WTC11 (cell line): Measurements from ENCODE around the gene C1orf35. TPM values are rescaled to one million over a fixed set of nuclear protein-coding genes. Genes with fewer than 3 reads are reported as not detected.
A peak's percentile ranks its signal among the peaks of the same experiment; 100 is the strongest.

Experiments used
- ATAC-seq: fragments of 200-7000 bp; cut with Tn5 transposase; 2 replicates; pipeline ENCODE4 v1.10.0; 2021; ENCODE audit warnings: mild to moderate bottlenecking, moderate library complexity
- CTCF ChIA-PET: fragments of 300-600 bp; sonication (Branson Sonifier 250); formaldehyde crosslinking; loops from one replicate; lab custom pipeline; 2021; ENCODE audit warnings: antibody characterized with exemption; lab: Charles Lee
- POLR2A ChIA-PET: fragments of 350-600 bp; sonication (Branson Sonifier 250); formaldehyde crosslinking; loops from one replicate; lab custom pipeline; 2021; ENCODE audit warnings: antibody characterized with exemption; lab: Charles Lee
- DNase-seq: peaks from one replicate; pipeline ENCODE4 v3.0.0; 2021; ENCODE audit warnings: low spot score
- H3K27ac Mint-ChIP-seq: 2 replicates; pipeline ENCODE4 v1.8.0; 2021; ENCODE audit warnings: mixed read lengths
- H3K27me3 Mint-ChIP-seq: 2 replicates; pipeline ENCODE4 v1.8.0; 2021; ENCODE audit warnings: low read depth, mild to moderate bottlenecking, moderate library complexity, mixed read lengths
- H3K36me3 Mint-ChIP-seq: 2 replicates; pipeline ENCODE4 v1.8.0; 2021; ENCODE audit warnings: mixed read lengths
- H3K4me1 Mint-ChIP-seq: 2 replicates; pipeline ENCODE4 v1.8.0; 2022; ENCODE audit warnings: mixed read lengths
- H3K4me3 Mint-ChIP-seq: 2 replicates; pipeline ENCODE4 v1.8.0; 2021; ENCODE audit warnings: mild to moderate bottlenecking, moderate library complexity, mixed read lengths
- H3K9me3 Mint-ChIP-seq: 2 replicates; pipeline ENCODE4 v1.8.0; 2021; ENCODE audit warnings: mixed read lengths
- ATF6 ChIP-seq: sonication (generic); formaldehyde crosslinking; IDR thresholded peaks from 2 replicates; pipeline ENCODE4 v1.8.1; 2023; ENCODE audit warnings: mild to moderate bottlenecking, missing genetic modification reagents
- CREM ChIP-seq: sonication (generic); formaldehyde crosslinking; IDR thresholded peaks from 2 replicates; pipeline ENCODE4 v1.8.1; 2022; ENCODE audit warnings: mild to moderate bottlenecking, missing genetic modification reagents, moderate library complexity
- EMX1 ChIP-seq: fragments of 250-450 bp; sonication (Bioruptor Pico); IDR thresholded peaks from 2 replicates; pipeline ENCODE4 v1.8.0; 2021; ENCODE audit warnings: mild to moderate bottlenecking
- FOXP4 ChIP-seq: sonication (generic); formaldehyde crosslinking; IDR thresholded peaks from 2 replicates; pipeline ENCODE4 v1.8.0; 2022; ENCODE audit warnings: mild to moderate bottlenecking, missing genetic modification reagents
- GTF2I ChIP-seq: fragments of 250-450 bp; sonication (Bioruptor Pico); conservative IDR thresholded peaks from 2 replicates; pipeline ENCODE4 v1.4.0; 2021; ENCODE audit warnings: mild to moderate bottlenecking
- HMGA2 ChIP-seq: fragments of 250-450 bp; sonication (Bioruptor Pico); IDR thresholded peaks from 2 replicates; pipeline ENCODE4 v1.4.0; 2021; ENCODE audit warnings: mild to moderate bottlenecking, moderate library complexity
- JAZF1 ChIP-seq: fragments of 250-450 bp; sonication (Bioruptor Pico); IDR thresholded peaks from 2 replicates; pipeline ENCODE4 v1.9.0; 2021; ENCODE audit warnings: moderate library complexity, mild to moderate bottlenecking, inconsistent platforms
- KAT7 ChIP-seq: sonication (generic); formaldehyde crosslinking; IDR thresholded peaks from 2 replicates; pipeline ENCODE4 v1.8.1; 2023; ENCODE audit warnings: missing genetic modification reagents, mild to moderate bottlenecking, borderline replicate concordance
- MXD4 ChIP-seq: fragments of 250-450 bp; sonication (Bioruptor Pico); IDR thresholded peaks from 2 replicates; pipeline ENCODE4 v1.8.0; 2021; ENCODE audit warnings: mild to moderate bottlenecking, moderate library complexity, borderline replicate concordance
- MYBL2 ChIP-seq: sonication (generic); formaldehyde crosslinking; IDR thresholded peaks from 2 replicates; pipeline ENCODE4 v1.8.1; 2023; ENCODE audit warnings: mild to moderate bottlenecking, moderate library complexity, missing genetic modification reagents
- NFATC4 ChIP-seq: fragments of 250-450 bp; sonication (Bioruptor Pico); IDR thresholded peaks from 2 replicates; pipeline ENCODE4 v1.9.0; 2021; ENCODE audit warnings: mild to moderate bottlenecking
- NR2C2 ChIP-seq: sonication (generic); formaldehyde crosslinking; IDR thresholded peaks from 2 replicates; pipeline ENCODE4 v1.8.0; 2022; ENCODE audit warnings: mild to moderate bottlenecking, missing genetic modification reagents
- PREB ChIP-seq: sonication (generic); formaldehyde crosslinking; IDR thresholded peaks from 2 replicates; pipeline ENCODE4 v1.8.1; 2022; ENCODE audit warnings: mild to moderate bottlenecking, missing genetic modification reagents, moderate library complexity, borderline replicate concordance
- RELA ChIP-seq: sonication (generic); formaldehyde crosslinking; IDR thresholded peaks from 2 replicates; pipeline ENCODE4 v1.8.1; 2022; ENCODE audit warnings: missing genetic modification reagents, mild to moderate bottlenecking, borderline replicate concordance
- SOX15 ChIP-seq: fragments of 250-450 bp; sonication (Bioruptor Pico); IDR thresholded peaks from 2 replicates; pipeline ENCODE4 v1.9.0; 2021; ENCODE audit warnings: mild to moderate bottlenecking
- STAT6 ChIP-seq: sonication (generic); formaldehyde crosslinking; conservative IDR thresholded peaks from 2 replicates; pipeline ENCODE4 v1.8.1; 2023; ENCODE audit warnings: mild to moderate bottlenecking, low read depth, missing genetic modification reagents, moderate library complexity
- TP53 ChIP-seq: sonication (generic); formaldehyde crosslinking; IDR thresholded peaks from 2 replicates; pipeline ENCODE4 v1.8.1; 2023; ENCODE audit warnings: mild to moderate bottlenecking, missing genetic modification reagents
- USF2 ChIP-seq: sonication (generic); formaldehyde crosslinking; IDR thresholded peaks from 2 replicates; pipeline ENCODE4 v1.8.1; 2023; ENCODE audit warnings: mild to moderate bottlenecking, missing genetic modification reagents, moderate library complexity
- ZBTB21 ChIP-seq: sonication (generic); formaldehyde crosslinking; IDR thresholded peaks from 2 replicates; pipeline ENCODE4 v1.8.1; 2023; ENCODE audit warnings: mild to moderate bottlenecking, missing genetic modification reagents, borderline replicate concordance
- ZBTB43 ChIP-seq: sonication (generic); formaldehyde crosslinking; IDR thresholded peaks from 2 replicates; pipeline ENCODE4 v1.8.1; 2023; ENCODE audit warnings: mild to moderate bottlenecking, missing genetic modification reagents
- ZMAT4 ChIP-seq: fragments of 250-450 bp; sonication (Bioruptor Pico); IDR thresholded peaks from 2 replicates; pipeline ENCODE4 v1.9.0; 2021; ENCODE audit warnings: mild to moderate bottlenecking
- ZNF396 ChIP-seq: fragments of 250-450 bp; sonication (Bioruptor Pico); IDR thresholded peaks from 2 replicates; pipeline ENCODE4 v1.8.0; 2021; ENCODE audit warnings: mild to moderate bottlenecking, moderate library complexity, borderline replicate concordance
- ZSCAN18 ChIP-seq: fragments of 250-450 bp; sonication (Bioruptor Pico); IDR thresholded peaks from 2 replicates; pipeline ENCODE4 v2.1.2; 2022; ENCODE audit warnings: mild to moderate bottlenecking, moderate library complexity
- total RNA-seq: library from RNA; stranded (reverse); gene quantifications from 3 replicates; pipeline ENCODE4 v1.2.3, GENCODE V29; 2021

C1orf35 gene
- total RNA-seq, 1 experiment from 2014 or later = 33.8 TPM

- DNase-seq = no peak
- peak overlapping the region; percentile 70 for H3K4me3 Mint-ChIP-seq
- no peak overlapping the region for H3K27ac Mint-ChIP-seq
- H3K27me3 Mint-ChIP-seq = peaks cover 48% of the 10 kb centered on the region
- no peak for ATAC-seq
- H3K36me3 Mint-ChIP-seq = peaks cover 10% of the 10 kb centered on the region
- H3K9me3 Mint-ChIP-seq = no peaks in the 10 kb centered on the region
- POLR2A ChIA-PET = no interaction called here
- H3K4me1 Mint-ChIP-seq = peaks cover 27% of the 10 kb centered on the region
- TF ChIP-seq ZBTB43 (CRISPR knock-in tag) = no peak
- TF ChIP-seq ZMAT4 = no peak
- no peak for TF ChIP-seq HMGA2 (CRISPR knock-in tag)
- TF ChIP-seq USF2 (CRISPR knock-in tag) = no peak
- no peak for TF ChIP-seq NR2C2 (CRISPR knock-in tag)
- no peak for TF ChIP-seq SOX15 (CRISPR knock-in tag)
- no peak for TF ChIP-seq MYBL2 (CRISPR knock-in tag)
- no peak for TF ChIP-seq EMX1 (CRISPR knock-in tag)
- no peak for TF ChIP-seq JAZF1 (CRISPR knock-in tag)
- TF ChIP-seq CREM (CRISPR knock-in tag) = no peak
- TF ChIP-seq TP53 (CRISPR knock-in tag) = no peak
- TF ChIP-seq FOXP4 (CRISPR knock-in tag) = no peak
- TF ChIP-seq ZNF396 (CRISPR knock-in tag) = no peak
- TF ChIP-seq ATF6 = no peak
- TF ChIP-seq PREB (CRISPR knock-in tag) = no peak
- no peak for TF ChIP-seq MXD4
- CTCF ChIA-PET = interaction anchor here (0.7 to 2.5 kb wide), 7 partner anchors 20 to 513 kb away, joined by 3 to 26 read pairs (median 3); no protein-coding TSS in a partner anchor
These were observed 22.0 kb downstream of the C1orf35 start for GRCh38 chr1:228081144-228081543.

- H3K4me1 Mint-ChIP-seq = peaks cover 18% of the 10 kb centered on the region
- H3K36me3 Mint-ChIP-seq = peaks cover 10% of the 10 kb centered on the region
- H3K27me3 Mint-ChIP-seq = peaks cover 62% of the 10 kb centered on the region
- ATAC-seq (no peak), DNase-seq (no peak)
- POLR2A ChIA-PET = no interaction called here
- H3K4me3 Mint-ChIP-seq = no peak overlapping the region
- no peak overlapping the region for H3K27ac Mint-ChIP-seq
- H3K9me3 Mint-ChIP-seq = no peaks in the 10 kb centered on the region
- CTCF ChIA-PET = interaction anchor here (1.5 to 4.7 kb wide), 2 partner anchors 75 to 80 kb away, joined by 4 to 38 read pairs; no protein-coding TSS in a partner anchor
- TF ChIP-seq KAT7 (CRISPR knock-in tag) = no peak
- TF ChIP-seq ZSCAN18 (CRISPR knock-in tag) = no peak
- TF ChIP-seq STAT6 (CRISPR knock-in tag) = no peak
- no peak for TF ChIP-seq RELA
- no peak for TF ChIP-seq NFATC4 (CRISPR knock-in tag)
- TF ChIP-seq GTF2I (CRISPR knock-in tag) = 0 out of 2 replicates have a peak, but pooled peaks have one; percentile 47
- TF ChIP-seq ZBTB21 (CRISPR knock-in tag) = no peak
These were observed 23.4 kb downstream of the C1orf35 start for GRCh38 chr1:228079601-228080263.
